A549 (cell line): ENCODE results near the gene MPDU1.

Source experiments
- CEBPB ChIP-seq, 2 experiments: fragments of >200 bp in 1 of 2; sonication (Bioruptor Twin) in 1 of 2; formaldehyde crosslinking in 1 of 2; IDR thresholded peaks; 2 replicates each; pipeline ENCODE4 v1.6.1; 2012 to 2016
- CHD2 ChIP-seq: fragments of 150-350 bp; IDR thresholded peaks from 2 replicates; pipeline ENCODE4 v1.6.1; 2014; ENCODE audit warnings: low read length; ENCODE audit not compliant: partially characterized antibody
- POLR2A ChIP-seq: IDR thresholded peaks from 2 replicates; pipeline ENCODE4 v1.6.1; 2012; ENCODE audit warnings: mild to moderate bottlenecking, low read length
- TF ChIP-seq, protein P1 (sequence below): fragments of >200 bp; sonication (Bioruptor Twin); formaldehyde crosslinking; IDR thresholded peaks from 3 replicates; pipeline ENCODE4 v1.5.1; 2016

DNA sequence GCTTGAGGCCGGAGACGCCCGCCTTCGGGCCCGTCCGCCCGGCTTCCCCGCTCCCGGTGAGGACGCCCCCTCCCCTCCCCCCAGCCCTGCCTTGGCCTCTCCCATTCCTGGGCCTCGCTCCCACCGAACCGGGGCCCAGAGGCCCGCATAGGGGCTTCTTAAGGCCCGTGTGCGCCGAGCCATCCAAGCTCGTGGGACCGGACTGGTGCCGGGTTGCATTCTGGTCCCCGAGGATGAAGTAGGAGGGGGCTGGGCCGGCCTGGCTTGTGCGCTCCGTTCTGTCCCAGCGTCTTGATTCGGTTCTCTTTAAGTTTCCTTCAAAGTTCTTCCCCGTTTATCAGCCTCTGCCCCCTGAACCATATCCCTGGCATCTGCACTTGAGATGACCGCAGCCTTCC, 21.4 kb upstream of the MPDU1 start:
- no peak for TF ChIP-seq CHD2
- no peak for TF ChIP-seq POLR2A
- TF ChIP-seq, protein P1, sequence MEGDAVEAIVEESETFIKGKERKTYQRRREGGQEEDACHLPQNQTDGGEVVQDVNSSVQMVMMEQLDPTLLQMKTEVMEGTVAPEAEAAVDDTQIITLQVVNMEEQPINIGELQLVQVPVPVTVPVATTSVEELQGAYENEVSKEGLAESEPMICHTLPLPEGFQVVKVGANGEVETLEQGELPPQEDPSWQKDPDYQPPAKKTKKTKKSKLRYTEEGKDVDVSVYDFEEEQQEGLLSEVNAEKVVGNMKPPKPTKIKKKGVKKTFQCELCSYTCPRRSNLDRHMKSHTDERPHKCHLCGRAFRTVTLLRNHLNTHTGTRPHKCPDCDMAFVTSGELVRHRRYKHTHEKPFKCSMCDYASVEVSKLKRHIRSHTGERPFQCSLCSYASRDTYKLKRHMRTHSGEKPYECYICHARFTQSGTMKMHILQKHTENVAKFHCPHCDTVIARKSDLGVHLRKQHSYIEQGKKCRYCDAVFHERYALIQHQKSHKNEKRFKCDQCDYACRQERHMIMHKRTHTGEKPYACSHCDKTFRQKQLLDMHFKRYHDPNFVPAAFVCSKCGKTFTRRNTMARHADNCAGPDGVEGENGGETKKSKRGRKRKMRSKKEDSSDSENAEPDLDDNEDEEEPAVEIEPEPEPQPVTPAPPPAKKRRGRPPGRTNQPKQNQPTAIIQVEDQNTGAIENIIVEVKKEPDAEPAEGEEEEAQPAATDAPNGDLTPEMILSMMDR, result no peak
- TF ChIP-seq CEBPB (IDR thresholded peaks at IDR 0.05), result no peak
